ENCODE measurements around the gene ANXA4.

DNA sequence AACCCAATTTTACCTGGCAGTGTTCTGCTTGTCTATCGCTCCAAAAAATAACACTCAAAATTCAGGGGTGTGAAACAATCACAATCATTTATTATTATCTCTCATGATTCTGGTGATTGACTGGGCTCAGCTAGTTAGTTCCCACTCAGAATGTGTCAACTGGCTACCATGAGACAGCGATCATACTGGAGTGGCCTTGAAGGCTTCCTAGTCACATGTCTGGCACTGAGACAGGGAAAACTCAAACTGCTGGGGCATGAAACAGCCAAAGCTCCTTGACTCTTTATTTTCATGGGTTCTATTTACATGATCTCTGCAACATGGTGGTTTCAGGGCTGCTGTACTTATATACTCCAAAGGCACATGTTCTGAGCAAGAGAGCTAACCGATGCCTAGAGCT is 6.2 kb upstream of the ANXA4 start:
- TF ChIP-seq, protein P1, sequence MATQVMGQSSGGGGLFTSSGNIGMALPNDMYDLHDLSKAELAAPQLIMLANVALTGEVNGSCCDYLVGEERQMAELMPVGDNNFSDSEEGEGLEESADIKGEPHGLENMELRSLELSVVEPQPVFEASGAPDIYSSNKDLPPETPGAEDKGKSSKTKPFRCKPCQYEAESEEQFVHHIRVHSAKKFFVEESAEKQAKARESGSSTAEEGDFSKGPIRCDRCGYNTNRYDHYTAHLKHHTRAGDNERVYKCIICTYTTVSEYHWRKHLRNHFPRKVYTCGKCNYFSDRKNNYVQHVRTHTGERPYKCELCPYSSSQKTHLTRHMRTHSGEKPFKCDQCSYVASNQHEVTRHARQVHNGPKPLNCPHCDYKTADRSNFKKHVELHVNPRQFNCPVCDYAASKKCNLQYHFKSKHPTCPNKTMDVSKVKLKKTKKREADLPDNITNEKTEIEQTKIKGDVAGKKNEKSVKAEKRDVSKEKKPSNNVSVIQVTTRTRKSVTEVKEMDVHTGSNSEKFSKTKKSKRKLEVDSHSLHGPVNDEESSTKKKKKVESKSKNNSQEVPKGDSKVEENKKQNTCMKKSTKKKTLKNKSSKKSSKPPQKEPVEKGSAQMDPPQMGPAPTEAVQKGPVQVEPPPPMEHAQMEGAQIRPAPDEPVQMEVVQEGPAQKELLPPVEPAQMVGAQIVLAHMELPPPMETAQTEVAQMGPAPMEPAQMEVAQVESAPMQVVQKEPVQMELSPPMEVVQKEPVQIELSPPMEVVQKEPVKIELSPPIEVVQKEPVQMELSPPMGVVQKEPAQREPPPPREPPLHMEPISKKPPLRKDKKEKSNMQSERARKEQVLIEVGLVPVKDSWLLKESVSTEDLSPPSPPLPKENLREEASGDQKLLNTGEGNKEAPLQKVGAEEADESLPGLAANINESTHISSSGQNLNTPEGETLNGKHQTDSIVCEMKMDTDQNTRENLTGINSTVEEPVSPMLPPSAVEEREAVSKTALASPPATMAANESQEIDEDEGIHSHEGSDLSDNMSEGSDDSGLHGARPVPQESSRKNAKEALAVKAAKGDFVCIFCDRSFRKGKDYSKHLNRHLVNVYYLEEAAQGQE (IDR thresholded peaks at IDR 0.05; ENCODE audit: low read depth) = no peak
- no peak for TF ChIP-seq YY1 (IDR thresholded peaks at IDR 0.05; ENCODE audit: low read depth)

All from Ishikawa (cell line).